Body of pancreas (tissue), 4 donors: Measurements from ENCODE around the gene DCLK3. TPM values are rescaled to one million over a fixed set of nuclear protein-coding genes. Genes with fewer than 3 reads are reported as not detected.

ENCODE experiments used
- ATAC-seq: fragments of 150-250 bp; one replicate; pipeline ENCODE4 v1.9.1; 2016
- DNase-seq, 4 donors: peaks; one replicate each; pipeline ENCODE4 v3.0.0-alpha.2; 2019
- H3K27ac ChIP-seq, 4 donors: fragments of 200-600 bp; sonication (generic); 1 replicate in 3 of 4; 2 replicates in 1 of 4; pipeline versions ENCODE4 v1.5.1 to v1.6.1; 2016 to 2019; ENCODE audit warnings: mild to moderate bottlenecking in 1 of 4, mixed read lengths in 1 of 4, moderate library complexity in 1 of 4
- H3K27me3 ChIP-seq, 2 donors: fragments of 200-600 bp; sonication (generic); one replicate each; pipeline ENCODE4 v1.6.0; 2016; ENCODE audit warnings: mild to moderate bottlenecking in 1 of 2
- H3K36me3 ChIP-seq, 2 donors: fragments of 200-600 bp; sonication (generic); replicated peaks in 1 of 2; 2 replicates each; pipeline ENCODE4 v1.5.1; 2016; ENCODE audit warnings: low read depth in 2 of 2; ENCODE audit not compliant: insufficient read depth in 1 of 2
- H3K4me1 ChIP-seq: fragments of 200-600 bp; sonication (generic); one replicate; pipeline ENCODE4 v1.6.0; 2016
- H3K4me3 ChIP-seq, 2 donors: fragments of 200-600 bp; sonication (generic); 1 replicate in 1 of 2; 2 replicates in 1 of 2; pipeline ENCODE4 v1.5.1; 2016 to 2019
- H3K9me3 ChIP-seq, 3 donors: fragments of 200-600 bp; sonication (generic); 1 replicate in 2 of 3; 2 replicates in 1 of 3; pipeline ENCODE4 v1.5.1; 2016
- CTCF ChIP-seq, 7 experiments: fragments of 450-650 bp in 4 of 7; fragments of 200-600 bp in 3 of 7; sonication (generic) in 3 of 7; IDR thresholded peaks; one replicate each; pipeline ENCODE4 v1.5.1; 2016 to 2019; ENCODE audit warnings: antibody characterized with exemption in 7 of 7
- POLR2A ChIP-seq, 3 donors: fragments of 450-650 bp; IDR thresholded peaks; one replicate each; pipeline ENCODE4 v1.6.1; 2016; ENCODE audit warnings: antibody characterized with exemption in 3 of 3, mild to moderate bottlenecking in 2 of 3
- WGBS, 2 donors: methylation state at CpG; one replicate each; pipeline ENCODE4 v1.1.5; 2017; 5-methylcytosine and 5-hydroxymethylcytosine counted together
- intact Hi-C: fragments of 100-400 bp; cut with DNase I; formaldehyde crosslinking; loops from one replicate; pipeline ENCODE4 v1.15.1; 2023
- total RNA-seq, 2 donors: library from RNA; depleted of rRNA; stranded (reverse); fragments of >200 nt; gene quantifications; one replicate each; pipeline ENCODE4 v1.1.0, GENCODE V29; 2016

DCLK3 gene
- total RNA-seq, 2 donors from 2014 or later: not detected

GRCh38 chr3:36744763-36745162, 19.6 kb downstream of the DCLK3 start:
- no peaks in the 10 kb centered on the region for H3K4me1 ChIP-seq
- 50 to 56% methylated on average over 6 of the region's 6 CpGs for WGBS, 2 donors
- H3K27me3 ChIP-seq: no peaks in the 10 kb centered on the region
- DNase-seq (no peak), ATAC-seq (no peak)
- H3K36me3 ChIP-seq: no peaks in the 10 kb centered on the region
- TF ChIP-seq POLR2A (IDR thresholded peaks at IDR 0.05): no peak
- TF ChIP-seq CTCF (IDR thresholded peaks at IDR 0.05): no peak
- intact Hi-C loops: no loop called here
- no peak overlapping the region for H3K27ac ChIP-seq
- H3K9me3 ChIP-seq: no peaks in the 10 kb centered on the region
- H3K4me3 ChIP-seq: no peak overlapping the region

- Histone ChIP-seq H3K4me1 (no peaks in the 10 kb centered on the region), H3K4me3 (no peak overlapping the region), H3K9me3 (no peaks in the 10 kb centered on the region), H3K27me3 (no peaks in the 10 kb centered on the region), H3K36me3 (no peaks in the 10 kb centered on the region), H3K27ac (no peak overlapping the region)
- TF ChIP-seq POLR2A (IDR thresholded peaks at IDR 0.05): no peak
- no peak for TF ChIP-seq CTCF (IDR thresholded peaks at IDR 0.05)
- no peak for DNase-seq
- intact Hi-C loops: no loop called here
- 57 to 79% methylated on average over 2 of the region's 2 CpGs for WGBS, 2 donors
- no peak for ATAC-seq
Observed at GRCh38 chr3:36743826-36744225, 20.5 kb downstream of the DCLK3 start.

GRCh38 chr3:36741285-36741684, 23.1 kb downstream of the DCLK3 start:
- WGBS, 2 donors: 73 to 85% methylated on average over 2 of the region's 2 CpGs
- intact Hi-C loops: no loop called here
- Histone ChIP-seq H3K4me3 (no peak overlapping the region), H3K27ac (no peak overlapping the region), H3K9me3 (no peaks in the 10 kb centered on the region), H3K4me1 (no peaks in the 10 kb centered on the region), H3K36me3 (no peaks in the 10 kb centered on the region), H3K27me3 (no peaks in the 10 kb centered on the region)
- DNase-seq (no peak), ATAC-seq (no peak)
- no peak for TF ChIP-seq POLR2A (IDR thresholded peaks at IDR 0.05)
- no peak for TF ChIP-seq CTCF (IDR thresholded peaks at IDR 0.05)

GRCh38 chr3:36740787-36741186, 23.6 kb downstream of the DCLK3 start:
- no peak overlapping the region for H3K4me3 ChIP-seq
- H3K27ac ChIP-seq: no peak overlapping the region
- H3K4me1 ChIP-seq: no peaks in the 10 kb centered on the region
- H3K27me3 ChIP-seq: no peaks in the 10 kb centered on the region
- WGBS, 2 donors: 75 to 85% methylated on average over 2 of the region's 2 CpGs
- ATAC-seq (no peak), DNase-seq (no peak)
- TF ChIP-seq POLR2A (IDR thresholded peaks at IDR 0.05) (no peak), CTCF (IDR thresholded peaks at IDR 0.05) (no peak)
- no peaks in the 10 kb centered on the region for H3K36me3 ChIP-seq
- intact Hi-C loops: no loop called here
- H3K9me3 ChIP-seq: no peaks in the 10 kb centered on the region

- intact Hi-C loops: loop anchor here (10.0 kb wide), 1 partner anchor 476 kb away; no protein-coding TSS in a partner anchor
- 76 to 82% methylated on average over 11 to 16 of the region's 16 CpGs for WGBS, 2 donors
- DNase-seq: peak in 3 of 4 donors; percentile 8 to 18 (median 9)
Observed at GRCh38 chr3:36738702-36739101, 25.7 kb downstream of the DCLK3 start.

More at GRCh38 chr3:36738702-36739101, 25.7 kb downstream of the DCLK3 start:
- ATAC-seq: no peak
- Histone ChIP-seq H3K4me3 (no peak overlapping the region), H3K36me3 (no peaks in the 10 kb centered on the region), H3K27ac (no peak overlapping the region), H3K4me1 (no peaks in the 10 kb centered on the region), H3K9me3 (no peaks in the 10 kb centered on the region), H3K27me3 (no peaks in the 10 kb centered on the region)
- TF ChIP-seq CTCF (IDR thresholded peaks at IDR 0.05) (no peak), POLR2A (IDR thresholded peaks at IDR 0.05) (no peak)
